Measurements from ENCODE around the gene LMOD1.

Gene LMOD1

GRCh38 chr1:201851949-201852348 is 94.4 kb downstream of the LMOD1 start:
- DNase-seq (ENCODE audit: extremely low spot score): no peak
- TF ChIP-seq CTCF (IDR thresholded peaks at IDR 0.05; ENCODE audit: control extremely low read depth, extremely low read depth, low read depth, missing control alignments): no peak
- ChIA-PET CTCF (interaction anchor here (0.8 to 1.2 kb wide), 2 partner anchors 15 to 44 kb away, joined by 4 read pairs; no protein-coding TSS in a partner anchor), POLR2A (no interaction called here)

- DNase-seq (ENCODE audit: extremely low spot score): no peak
- ChIA-PET CTCF (interaction anchor here (1.1 to 2.9 kb wide), 6 partner anchors 8 to 123 kb away, joined by 3 to 7 read pairs (median 4); partner anchors contain the start of gene IPO9), POLR2A (no interaction called here)
- no peak for TF ChIP-seq CTCF (IDR thresholded peaks at IDR 0.05; ENCODE audit: control extremely low read depth, extremely low read depth, low read depth, missing control alignments)
Measured at GRCh38 chr1:201850053-201850397, 96.3 kb downstream of the LMOD1 start.

- POLR2A ChIA-PET: no interaction called here
- no peak for DNase-seq (ENCODE audit: extremely low spot score)
- CTCF ChIA-PET: interaction anchor here (0.8 to 4.4 kb wide), 8 partner anchors 9 to 124 kb away, joined by 3 to 25 read pairs (median 4); partner anchors contain the start of gene IPO9
- TF ChIP-seq CTCF (IDR thresholded peaks at IDR 0.05; ENCODE audit: control extremely low read depth, extremely low read depth, low read depth, missing control alignments): no peak
Measured at GRCh38 chr1:201849372-201850052, 96.8 kb downstream of the LMOD1 start.

- ChIA-PET CTCF (interaction anchor here (0.7 to 4.4 kb wide), 9 partner anchors 10 to 30 kb away, joined by 3 to 25 read pairs (median 4); partner anchors contain the start of gene IPO9), POLR2A (interaction anchor here (1.3 kb wide), 1 partner anchor 19 kb away, joined by 3 read pairs; no protein-coding TSS in a partner anchor)
- DNase-seq (ENCODE audit: extremely low spot score): no peak
- no peak for TF ChIP-seq CTCF (IDR thresholded peaks at IDR 0.05; ENCODE audit: control extremely low read depth, extremely low read depth, low read depth, missing control alignments)
Measured at GRCh38 chr1:201848230-201848629, 98.1 kb downstream of the LMOD1 start.

GRCh38 chr1:201847150-201847549 is 99.2 kb downstream of the LMOD1 start:
- DNase-seq (ENCODE audit: extremely low spot score): no peak
- no peak for TF ChIP-seq CTCF (IDR thresholded peaks at IDR 0.05; ENCODE audit: control extremely low read depth, extremely low read depth, low read depth, missing control alignments)
- POLR2A ChIA-PET: no interaction called here
- CTCF ChIA-PET: interaction anchor here (0.8 to 4.4 kb wide), 7 partner anchors 8 to 125 kb away, joined by 3 to 25 read pairs (median 4); partner anchors contain the start of gene IPO9

Measured in GM10248 (cell line).